ENCODE data around the gene ATP9B.
A peak's percentile ranks its signal among the peaks of the same experiment; 100 is the strongest.
"Not testable (repeated sequence)": the region's sequence is repeated elsewhere in the genome, so short reads cannot be mapped to it uniquely, and the experiment has no call there.

The ATP9B gene

DNA sequence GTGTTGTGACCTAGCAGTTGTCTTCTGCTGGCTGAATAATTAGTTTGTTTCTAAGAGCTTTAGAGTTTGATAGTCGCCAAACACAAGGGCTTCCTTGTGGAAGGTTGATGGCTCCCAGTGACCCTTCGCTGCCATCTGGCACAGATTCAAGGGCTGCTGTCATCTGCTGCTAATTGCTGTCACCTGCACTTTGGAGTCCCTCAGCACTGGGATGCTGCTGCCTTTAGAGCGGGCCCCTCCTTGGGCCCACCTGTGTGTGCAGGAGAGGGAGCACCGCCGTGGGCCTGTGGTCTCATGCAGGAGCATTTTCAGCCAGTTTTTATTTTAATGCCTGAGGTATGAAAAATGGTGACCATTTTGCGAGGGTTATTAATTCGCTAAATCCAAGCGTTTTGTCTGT lies 172.6 kb downstream of the ATP9B start:
- no peak for DNase-seq (ENCODE audit: low read depth in 1 of 2, low spot score in 1 of 2)

DNA sequence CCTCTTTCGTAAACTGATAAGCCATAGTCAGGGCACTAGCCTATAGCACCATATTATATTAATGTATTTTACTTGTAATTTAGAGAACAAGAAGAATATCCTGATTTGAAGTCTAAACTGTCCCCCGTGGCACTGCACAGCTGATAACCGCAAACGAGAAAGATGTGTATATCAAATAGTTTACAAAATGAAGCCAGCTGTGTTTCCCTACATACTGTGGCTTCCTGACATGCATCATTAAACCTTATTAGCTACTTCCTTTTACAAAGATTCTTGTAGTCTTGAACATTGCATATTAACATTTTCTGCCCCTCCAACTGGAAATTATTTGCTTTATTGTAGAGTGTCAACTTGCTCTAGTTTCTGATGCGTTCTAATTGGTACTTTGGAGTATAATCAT lies 173.1 kb downstream of the ATP9B start:
- no peak for DNase-seq (ENCODE audit: low read depth in 1 of 2, low spot score in 1 of 2)

DNA sequence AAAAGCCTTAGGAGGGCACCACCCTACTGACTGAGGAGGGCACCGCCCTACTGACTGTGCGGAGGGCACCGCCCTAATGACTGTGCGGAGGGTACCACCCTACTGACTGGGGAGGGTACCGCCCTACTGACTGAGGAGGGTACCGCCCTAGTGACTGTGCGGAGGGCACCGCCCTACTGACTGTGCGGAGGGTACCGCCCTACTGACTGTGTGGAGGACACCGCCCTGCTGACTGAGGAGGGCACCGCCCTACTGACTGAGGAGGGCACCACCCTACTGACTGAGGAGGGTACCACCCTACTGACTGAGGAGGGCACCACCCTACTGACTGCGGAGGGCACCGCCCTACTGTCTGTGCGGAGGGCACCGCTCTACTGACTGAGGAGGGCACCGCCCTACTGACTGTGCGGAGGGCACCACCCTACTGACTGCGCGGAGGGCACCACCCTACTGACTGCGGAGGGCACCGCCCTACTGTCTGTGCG lies 176.4 kb downstream of the ATP9B start:
- DNase-seq (ENCODE audit: low read depth in 1 of 2, low spot score in 1 of 2): no peak

DNA sequence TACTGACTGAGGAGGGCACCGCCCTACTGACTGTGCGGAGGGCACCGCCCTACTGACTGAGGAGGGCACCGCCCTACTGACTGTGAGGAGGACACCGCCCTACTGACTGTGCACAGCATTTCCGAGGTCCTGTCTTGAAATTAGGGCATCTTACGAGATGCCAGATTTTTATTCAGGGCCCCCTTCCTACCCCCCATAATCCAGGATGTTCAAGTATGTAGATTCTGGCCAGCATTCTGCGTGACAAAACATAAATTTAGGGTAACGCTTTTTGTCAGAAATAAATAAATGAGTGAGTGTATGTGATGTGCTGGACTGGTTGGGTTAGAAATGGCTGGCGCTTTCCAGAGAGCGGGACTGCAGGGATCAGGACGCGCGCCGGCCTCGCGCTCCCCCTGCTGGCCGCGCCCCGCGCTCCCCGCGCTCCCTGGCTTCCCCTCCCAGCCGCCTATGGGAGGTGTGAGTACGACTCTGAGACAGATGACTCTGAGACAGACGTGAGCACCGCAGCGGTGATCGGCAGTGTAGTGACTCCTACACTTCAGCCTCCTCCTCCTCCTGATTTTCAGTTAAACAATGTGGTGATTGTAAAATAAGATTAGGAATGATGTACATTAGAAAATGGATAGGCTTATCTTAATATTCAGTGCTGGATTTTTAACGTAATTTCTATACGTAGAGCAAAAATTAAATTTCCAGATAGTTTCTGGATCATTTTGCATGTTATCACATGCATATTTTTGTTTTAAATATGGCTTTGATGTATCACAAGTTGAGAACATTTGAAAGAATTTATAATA lies 177.3 kb downstream of the ATP9B start:
- peak; percentile 48 to 61 for DNase-seq (ENCODE audit: low read depth in 1 of 2, low spot score in 1 of 2)

DNA sequence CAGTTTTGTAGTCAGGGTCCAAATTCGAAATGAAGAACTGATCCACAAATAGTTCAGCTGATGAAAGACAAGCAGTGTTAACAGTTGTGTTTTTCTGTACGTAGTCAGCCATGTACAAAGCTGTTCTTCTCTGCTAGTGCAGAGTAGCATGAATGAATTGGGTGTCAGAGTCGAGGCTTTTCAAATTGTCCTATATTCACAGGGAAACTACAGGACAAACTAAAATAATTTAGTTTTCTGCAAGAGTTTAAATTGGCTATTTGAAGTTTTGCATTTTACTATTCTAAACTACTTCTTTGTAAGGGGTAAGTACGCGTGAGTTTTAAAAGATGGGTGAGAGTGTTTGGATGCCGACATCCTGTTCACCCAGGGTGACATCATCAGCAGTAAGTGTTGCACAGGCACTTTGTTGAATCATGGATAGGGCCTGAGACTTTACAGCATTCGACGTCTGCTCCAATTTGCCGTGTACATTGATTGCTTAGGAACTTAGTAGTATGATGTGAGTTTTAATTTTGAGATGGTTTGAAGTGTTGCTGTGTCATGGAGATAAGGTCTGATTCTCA lies 179.4 kb downstream of the ATP9B start:
- DNase-seq (ENCODE audit: low read depth in 1 of 2, low spot score in 1 of 2): no peak

DNA sequence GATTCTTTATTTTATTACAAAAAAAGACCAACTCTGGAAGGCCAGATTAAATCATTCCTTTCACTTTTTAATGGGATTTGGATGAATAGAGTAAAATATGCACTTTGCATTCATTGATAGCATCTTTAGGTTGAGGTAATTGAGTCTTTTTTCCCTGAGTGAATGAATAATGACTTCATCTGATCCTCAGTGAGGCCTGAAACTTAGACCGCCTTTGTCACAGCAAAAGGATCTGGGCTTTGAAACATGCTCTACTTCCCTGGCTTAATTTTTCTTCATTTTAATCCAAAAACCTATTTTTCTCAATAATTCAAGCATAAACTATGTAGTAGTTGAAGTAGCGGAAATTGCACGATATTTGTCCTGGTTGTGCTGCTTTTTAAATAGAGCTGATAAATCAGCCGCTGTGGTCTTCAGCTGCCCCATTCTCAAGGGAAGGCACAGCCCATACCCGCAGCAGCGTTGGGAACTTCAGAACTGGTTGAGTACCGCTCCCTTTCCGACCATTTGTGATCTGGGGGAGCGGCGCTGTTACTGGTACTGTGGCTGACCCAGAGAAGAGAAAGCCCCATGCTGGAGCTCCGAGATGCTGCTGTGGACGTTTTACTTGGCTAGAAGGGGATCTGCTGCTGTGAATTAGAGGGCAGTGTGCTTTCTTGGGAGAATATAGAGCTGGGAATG lies 181.2 kb downstream of the ATP9B start:
- DNase-seq (ENCODE audit: low read depth in 1 of 2, low spot score in 1 of 2): no peak

DNA sequence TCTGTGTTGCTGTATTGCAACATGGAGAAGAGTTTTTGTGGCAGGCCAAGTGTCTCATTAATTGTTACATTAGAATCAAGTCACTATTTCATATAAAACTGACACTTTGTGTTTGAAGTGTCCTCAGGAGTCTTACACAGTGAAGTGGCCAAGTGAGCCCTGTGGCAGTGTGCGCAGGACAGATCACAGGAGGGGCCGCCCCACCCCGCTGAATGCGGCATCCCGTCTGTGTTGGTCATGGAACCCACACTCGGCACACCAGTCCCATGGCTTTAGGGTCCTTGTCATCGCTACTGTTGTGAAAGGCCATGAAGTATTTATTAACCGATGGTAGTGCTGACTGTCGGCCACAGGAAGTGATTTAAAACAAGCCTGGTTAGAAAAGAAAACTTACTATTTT lies 181.8 kb downstream of the ATP9B start:
- DNase-seq (ENCODE audit: low read depth in 1 of 2, low spot score in 1 of 2): no peak

DNA sequence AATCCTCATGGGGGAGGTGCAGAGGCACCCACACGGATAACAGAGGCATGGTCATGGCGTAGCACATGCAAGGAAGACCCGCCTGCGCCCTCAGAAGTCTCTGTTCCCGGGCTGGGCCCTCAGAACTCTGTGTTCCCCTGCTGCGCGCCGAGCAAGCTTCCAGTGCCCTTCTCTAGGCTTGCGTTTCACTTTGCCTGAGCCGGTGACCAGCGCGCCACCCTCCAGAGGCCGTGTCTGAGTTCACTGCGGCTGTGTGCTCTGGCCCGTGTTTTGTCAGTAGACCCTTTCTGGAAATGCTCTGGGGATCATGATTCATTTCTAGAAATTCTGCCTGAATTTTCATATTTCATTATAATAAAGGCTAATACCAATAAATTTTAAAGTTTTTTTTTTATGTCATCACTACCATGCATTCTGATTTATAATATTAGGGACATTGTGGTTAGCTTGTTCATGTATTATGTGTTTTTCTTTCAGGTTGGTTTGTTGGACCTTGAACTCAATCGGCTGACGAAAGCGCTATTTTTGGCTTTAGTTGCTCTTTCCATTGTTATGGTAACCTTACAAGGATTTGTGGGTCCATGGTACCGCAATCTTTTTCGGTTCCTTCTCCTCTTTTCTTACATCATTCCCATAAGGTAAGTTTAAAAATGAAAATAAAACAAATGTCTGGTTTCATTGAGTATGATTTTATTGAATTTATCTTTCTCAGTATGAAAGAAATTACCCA lies 183.9 kb downstream of the ATP9B start:
- DNase-seq (ENCODE audit: low read depth in 1 of 2, low spot score in 1 of 2): no peak

DNA sequence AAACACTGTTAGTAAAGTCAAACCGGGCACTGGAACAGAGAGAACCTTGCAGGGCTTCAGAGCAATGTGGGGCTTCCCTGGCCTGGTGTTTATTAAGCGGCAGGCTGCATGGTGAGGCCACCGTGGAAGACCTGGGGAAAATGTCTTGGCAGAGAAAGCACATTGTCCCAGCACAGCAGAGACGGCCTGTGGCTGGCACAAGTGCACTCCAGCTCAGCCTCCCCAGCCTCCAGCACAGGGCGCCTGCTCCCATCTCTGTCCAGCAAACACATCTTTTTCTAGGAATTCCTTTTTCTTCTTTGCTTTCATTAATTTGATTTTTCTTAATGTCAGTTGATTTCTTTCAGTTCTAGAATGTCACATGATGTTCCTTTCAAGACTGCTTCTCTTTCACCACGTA lies 188.3 kb downstream of the ATP9B start:
- DNase-seq (ENCODE audit: low read depth in 1 of 2, low spot score in 1 of 2): no peak

DNA sequence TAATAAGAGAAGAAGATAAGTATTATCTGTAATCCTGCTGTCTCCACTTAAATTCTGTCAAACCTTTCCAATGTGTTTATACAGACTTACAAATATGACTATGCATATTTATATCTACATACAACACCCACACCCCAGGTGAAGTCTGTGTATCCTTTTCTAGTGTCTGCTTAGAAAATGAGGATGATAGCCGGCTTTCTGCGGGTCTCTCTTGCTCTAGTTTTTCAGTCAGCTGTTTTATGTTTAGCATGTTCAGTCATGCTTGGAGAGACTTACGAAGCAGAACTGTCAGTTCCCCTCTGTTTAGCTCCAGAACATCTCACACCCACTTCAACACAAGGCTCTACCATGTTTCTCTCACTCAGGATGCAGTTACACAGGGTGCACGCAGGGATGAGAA lies 189.3 kb downstream of the ATP9B start:
- DNase-seq (ENCODE audit: low read depth in 1 of 2, low spot score in 1 of 2): no peak

DNA sequence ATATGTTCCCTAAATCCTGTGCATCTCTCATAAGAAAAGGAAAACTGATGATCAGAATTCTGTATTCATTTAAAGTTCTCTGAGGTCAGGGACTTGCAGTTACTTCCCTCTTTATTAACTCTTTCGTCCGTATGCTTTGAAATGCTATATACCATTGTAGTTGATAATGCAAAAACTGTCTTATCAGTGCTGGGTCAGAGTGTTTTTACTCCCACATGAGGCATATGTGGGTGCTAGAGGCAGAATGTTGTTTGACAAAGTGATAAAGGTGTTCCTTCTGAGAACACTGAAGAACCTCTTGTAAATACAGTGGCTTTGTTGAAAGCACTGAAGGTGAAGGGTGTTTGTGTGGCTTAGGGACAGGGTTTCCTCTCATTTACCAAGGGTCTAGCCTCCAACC lies 190.0 kb downstream of the ATP9B start:
- no peak for DNase-seq (ENCODE audit: low read depth in 1 of 2, low spot score in 1 of 2)

DNA sequence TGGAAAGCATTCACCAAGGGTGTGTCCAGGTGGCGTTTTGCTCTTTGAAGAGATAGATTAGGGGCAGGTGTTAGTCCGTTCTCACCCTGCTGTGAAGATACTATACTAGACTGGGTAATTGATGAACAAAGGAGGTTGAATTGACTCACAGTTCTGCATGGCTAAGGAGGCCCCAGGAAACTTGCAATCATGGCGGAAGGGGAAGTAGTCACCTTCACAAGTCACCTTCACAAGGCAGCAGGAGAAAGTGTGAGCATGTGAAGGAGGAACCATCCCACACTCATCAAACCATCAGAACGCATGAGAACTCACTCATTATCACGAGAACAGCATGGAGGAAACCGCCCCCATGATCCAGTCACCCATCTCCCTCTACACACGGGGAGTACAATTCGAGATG lies 190.8 kb downstream of the ATP9B start:
- no peak for DNase-seq (ENCODE audit: low read depth in 1 of 2, low spot score in 1 of 2)

DNA sequence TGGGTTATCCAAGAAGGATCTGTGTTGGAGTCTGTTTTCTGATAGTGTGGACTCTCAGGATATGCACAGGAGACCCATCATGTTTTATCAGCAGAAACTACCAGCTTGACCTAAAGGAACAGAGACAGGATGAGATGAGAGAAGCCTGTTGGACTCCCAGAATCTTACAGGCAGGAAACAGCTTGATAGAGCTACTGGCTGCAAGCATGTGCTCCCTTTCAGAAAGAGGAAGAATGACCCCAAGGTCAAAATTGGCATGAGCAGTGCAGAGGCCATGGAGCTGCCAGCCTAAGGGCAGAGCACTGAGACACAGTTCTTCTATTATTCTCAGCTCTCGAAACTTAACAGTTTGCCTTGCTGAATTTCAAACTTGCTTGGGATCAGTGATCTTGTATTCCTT lies 191.3 kb downstream of the ATP9B start:
- no peak for DNase-seq (ENCODE audit: low read depth in 1 of 2, low spot score in 1 of 2)

DNA sequence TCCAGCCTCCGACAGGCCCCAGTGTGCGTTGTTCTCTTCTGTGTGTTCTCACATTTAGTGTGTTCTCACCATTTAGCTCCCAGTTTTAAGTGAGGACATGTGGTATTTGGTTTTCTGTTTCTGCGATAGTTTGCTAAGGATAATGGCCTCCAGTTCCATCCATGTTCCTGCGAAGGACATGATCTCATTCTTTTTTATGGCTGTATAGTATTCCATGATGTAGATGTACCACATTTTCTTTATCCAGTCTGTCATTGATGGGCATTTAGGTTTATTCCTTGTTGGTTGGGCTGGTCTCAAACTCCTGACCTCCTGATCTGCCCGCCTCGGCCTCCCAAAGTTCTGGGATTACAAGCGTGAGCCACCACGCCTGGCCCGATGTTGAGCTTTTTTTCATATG lies 195.9 kb downstream of the ATP9B start:
- DNase-seq (ENCODE audit: low read depth in 1 of 2, low spot score in 1 of 2): not testable (repeated sequence)

DNA sequence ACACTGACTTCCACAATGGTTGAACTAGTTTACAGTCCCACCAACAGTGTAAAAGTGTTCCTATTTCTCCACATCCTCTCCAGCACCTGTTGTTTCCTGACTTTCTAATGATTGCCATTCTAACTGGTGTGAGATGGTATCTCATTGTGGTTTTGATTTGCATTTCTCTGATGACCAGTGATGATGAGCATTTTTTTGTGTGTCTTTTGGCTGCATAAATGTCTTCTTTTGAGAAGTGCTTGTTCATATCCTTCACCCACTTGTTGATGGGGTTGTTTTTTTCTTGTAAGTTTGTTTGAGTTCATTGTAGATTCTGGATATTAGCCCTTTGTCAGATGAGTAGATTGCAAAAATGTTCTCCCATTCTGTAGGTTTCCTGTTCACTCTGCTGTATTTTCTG lies 202.6 kb downstream of the ATP9B start:
- not testable (repeated sequence) for DNase-seq (ENCODE audit: low read depth in 1 of 2, low spot score in 1 of 2)

DNA sequence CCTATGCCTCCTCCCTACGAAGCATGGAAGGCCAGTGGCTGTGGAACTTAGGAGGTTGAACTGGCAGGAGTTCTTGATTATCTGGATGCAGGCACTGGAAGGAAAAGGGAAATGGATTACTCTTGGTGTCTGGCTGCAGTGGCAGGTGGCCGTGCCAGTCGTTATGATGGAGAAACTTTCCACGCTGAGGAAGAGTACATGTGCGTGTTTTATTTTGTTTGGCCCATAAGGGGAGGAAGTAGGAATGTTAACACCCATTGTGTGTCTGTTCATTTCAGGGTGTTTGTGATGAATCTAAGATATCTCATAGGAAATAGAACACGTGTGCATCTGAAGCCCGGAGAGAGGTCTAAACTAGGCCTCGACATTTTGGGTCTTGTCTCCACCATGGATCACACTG lies 203.7 kb downstream of the ATP9B start:
- DNase-seq (ENCODE audit: low read depth in 1 of 2, low spot score in 1 of 2): no peak

DNA sequence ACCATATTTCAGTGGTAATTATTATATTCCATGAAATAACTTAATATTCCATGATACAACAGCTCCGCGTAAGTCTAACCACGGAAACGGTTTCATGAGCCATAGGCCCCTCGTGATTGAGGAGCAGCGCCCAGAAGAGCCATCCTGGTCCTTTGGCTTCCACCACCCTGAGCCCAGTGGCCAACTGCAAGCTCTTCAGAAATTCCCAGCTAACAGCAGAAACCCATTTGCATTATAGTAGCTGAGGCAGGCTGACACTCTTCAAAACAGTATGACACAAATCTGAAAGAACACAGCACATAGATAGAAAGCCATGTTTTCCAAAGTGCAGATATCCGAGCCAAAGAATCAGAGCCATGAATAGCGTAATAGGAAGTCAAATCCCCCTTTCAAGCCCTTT lies 205.6 kb downstream of the ATP9B start:
- DNase-seq (ENCODE audit: low read depth in 1 of 2, low spot score in 1 of 2): no peak

DNA sequence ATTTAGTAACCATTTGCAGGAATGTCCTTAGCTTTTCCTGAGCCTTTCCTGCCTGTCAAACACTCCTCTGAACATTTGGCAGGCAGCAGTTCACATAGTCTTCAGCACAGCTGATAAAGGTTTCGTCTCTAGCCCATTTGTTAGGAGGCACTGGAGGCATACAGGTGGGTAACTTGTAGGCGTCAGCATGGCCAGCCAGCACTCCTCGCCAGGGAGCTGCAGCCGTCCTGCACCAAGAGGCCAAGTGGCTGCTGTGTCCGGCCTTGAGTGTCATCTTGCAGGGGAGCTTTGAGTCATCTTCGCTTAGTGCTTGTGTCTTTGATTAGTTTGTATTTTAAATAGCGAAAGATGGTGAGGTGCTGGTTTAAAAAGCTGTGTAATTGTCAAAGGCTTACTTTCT lies 206.3 kb downstream of the ATP9B start:
- DNase-seq (ENCODE audit: low read depth in 1 of 2, low spot score in 1 of 2): no peak

DNA sequence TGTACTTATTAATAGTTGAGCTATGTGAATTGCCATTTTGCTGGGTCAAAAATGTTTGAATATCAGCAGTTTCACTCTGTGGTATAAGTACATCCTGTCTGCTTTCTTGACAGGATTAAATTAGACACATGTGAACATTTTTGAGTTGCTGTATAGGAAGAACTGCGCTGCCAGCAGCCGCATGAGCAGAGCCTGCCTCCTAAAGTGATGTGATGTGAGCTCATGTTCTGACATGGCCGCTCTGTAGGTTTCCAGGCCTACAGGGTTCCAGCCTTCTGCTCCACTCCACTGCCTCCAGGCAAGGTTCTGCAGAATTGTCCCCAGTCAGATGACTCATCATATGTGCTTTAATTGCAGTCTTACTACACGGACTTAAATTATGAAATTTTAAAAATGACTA lies 206.8 kb downstream of the ATP9B start:
- DNase-seq (ENCODE audit: low read depth in 1 of 2, low spot score in 1 of 2): no peak

DNA sequence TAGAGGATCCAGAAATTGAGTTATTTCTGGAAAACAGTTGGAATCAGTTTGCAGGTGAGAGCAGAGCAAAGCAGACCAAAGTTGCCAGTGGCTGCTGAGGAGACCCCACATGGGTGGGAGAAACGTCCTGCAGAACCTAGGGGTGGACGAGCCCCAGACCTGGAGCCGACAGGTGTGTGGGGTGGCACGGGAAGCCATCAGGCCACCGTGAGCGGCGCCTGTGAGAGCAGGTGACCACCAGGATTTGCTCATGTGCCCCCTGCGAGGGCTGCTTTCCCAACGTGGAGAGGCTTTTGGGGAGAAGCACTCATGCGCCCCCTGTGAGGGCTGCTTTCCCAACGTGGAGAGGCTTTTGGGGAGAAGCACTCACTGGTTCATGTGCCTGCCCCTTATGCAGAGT lies 209.7 kb downstream of the ATP9B start:
- no peak for DNase-seq (ENCODE audit: low read depth in 1 of 2, low spot score in 1 of 2)

DNA sequence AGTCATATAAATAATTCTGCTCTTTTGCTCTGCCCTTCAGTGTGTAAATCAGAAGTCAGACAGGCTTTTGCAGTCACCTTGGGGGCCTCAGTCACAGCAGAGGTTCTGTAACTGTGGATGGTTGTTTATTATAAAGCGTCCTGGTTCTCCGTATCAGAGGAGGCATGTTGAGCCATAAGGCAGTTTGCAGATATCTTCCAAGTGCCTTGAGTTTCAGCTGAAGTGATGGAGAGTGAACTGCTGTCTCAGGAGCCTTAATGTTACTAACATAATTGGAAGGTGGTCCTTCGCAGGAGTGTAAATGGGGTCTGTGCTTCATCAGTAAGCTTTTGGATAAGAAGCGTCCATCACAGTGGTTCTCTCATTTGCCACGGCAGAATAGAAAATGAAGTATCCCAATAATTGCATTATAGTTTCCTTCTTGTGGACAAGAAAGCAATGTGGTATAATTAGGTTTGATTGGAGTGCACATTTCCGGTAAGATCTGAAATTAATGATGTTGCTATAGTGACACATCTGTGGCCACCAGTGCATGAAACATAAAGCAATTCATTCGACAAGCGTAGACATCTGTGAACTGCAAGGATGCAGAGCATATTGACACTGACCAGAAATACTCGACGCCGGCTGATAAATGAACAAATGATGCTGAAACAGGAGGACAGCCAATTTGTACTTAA lies 214.1 kb downstream of the ATP9B start:
- DNase-seq (ENCODE audit: low read depth in 1 of 2, low spot score in 1 of 2): no peak
